GM18861 (cell line): ENCODE measurements around the gene EIF4A3.
"Not testable (repeated sequence)": the region's sequence is repeated elsewhere in the genome, so short reads cannot be mapped to it uniquely, and the experiment has no call there.

Experiments
- ATAC-seq: cut with Tn5 transposase; IDR thresholded peaks from one replicate; pipeline ENCODE4 v1.9.1; 2021; ENCODE audit not compliant: unreplicated experiment

EIF4A3 gene

DNA sequence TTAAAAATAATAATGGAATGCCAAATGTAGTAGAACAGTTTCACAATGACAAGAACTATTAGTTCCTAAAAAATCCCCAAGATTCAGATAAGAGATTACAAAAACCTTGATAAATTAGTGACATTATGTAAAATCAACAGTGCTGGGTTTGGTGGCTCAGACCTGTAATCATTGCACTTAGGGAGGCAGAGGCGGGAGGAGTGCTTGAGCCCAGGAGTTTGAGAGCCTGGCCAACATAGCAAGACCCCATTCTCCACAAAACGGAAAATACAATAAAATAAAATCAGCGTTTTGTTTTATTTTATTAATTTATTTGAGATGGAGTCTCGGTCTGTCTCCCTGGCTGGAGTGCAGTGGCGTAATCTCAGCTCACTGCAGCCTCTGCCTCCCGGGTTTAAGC lies 27.0 kb upstream of the EIF4A3 start:
- ATAC-seq = no peak

DNA sequence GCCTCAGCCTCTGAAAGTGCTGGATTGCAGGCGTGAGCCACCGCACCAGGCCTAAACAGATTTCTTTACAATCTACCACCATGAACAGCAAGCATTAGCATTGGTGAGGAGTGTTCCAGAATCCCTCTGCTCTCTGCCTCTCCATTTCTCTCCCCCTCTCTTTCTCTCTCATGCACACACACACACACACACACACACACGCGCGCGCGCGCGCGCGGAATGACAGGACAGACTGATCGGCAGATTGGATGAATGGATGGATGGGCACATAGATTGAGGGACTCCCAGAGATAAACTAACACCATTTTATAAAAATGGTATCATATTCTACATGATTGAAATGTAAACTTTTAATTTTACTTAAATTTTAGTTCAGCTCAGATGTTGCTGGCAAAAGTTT lies 26.2 kb upstream of the EIF4A3 start:
- no peak for ATAC-seq

DNA sequence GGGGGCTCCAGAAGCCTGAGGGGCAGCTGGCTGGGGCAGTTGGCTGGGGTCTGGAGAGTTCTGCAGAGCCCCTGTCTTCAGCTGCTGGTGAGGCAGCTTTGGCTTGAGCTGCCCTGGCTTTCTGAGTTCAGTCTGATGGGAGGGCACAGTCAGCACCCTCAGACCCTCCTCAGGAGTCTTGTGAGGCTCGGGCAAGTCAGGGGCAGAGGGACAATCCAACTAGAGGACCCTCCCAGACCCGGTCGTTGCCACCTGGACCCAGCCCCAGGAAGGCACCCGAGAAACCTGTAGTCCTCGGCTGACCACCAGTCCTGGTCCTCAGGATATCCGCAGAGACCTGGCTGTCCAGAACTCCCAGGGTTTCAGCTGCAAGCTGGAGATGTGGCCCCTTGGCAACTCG lies 24.8 kb upstream of the EIF4A3 start:
- no peak for ATAC-seq

DNA sequence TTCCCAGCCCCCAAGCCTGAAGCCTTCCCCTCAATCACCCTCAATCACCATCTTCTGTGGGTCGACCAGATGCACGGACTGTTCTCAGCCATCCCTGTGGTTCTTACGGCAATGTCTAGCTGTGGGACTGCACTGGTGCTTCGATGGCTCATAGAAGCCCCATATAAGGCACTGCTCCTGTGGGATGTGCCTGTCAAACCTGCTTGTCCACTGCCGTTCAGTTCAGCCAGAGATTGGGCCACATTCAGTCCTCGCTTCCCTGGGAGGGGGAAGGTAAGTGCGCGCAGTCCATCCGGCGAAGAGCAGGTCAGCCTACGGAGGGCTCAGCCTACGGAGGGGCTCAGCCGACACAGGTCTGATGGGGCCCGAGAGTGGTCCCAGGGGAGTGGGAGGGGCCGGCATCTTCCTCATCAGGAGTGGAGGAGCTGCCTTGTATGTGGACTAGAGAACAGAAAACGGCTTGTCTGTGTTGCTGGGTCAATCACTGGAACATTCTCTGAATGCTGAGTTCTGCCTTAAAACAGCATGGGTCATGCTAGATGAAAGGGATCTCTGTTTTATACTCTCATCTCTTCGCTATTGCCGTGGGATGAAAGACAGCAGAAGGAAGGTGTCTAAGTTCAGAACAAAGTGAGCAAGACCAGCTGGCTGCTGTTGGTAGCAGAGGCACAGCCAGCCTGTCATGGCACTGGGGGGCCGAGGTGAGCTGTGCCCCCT lies 23.0 kb upstream of the EIF4A3 start, which contains the start of gene CARD14:
CARD14 (plus strand) TSS at position 247 of the 717 bp plus-strand sequence. CDS start 11,409 bp downstream, outside the sequence.
- ATAC-seq = no peak

DNA sequence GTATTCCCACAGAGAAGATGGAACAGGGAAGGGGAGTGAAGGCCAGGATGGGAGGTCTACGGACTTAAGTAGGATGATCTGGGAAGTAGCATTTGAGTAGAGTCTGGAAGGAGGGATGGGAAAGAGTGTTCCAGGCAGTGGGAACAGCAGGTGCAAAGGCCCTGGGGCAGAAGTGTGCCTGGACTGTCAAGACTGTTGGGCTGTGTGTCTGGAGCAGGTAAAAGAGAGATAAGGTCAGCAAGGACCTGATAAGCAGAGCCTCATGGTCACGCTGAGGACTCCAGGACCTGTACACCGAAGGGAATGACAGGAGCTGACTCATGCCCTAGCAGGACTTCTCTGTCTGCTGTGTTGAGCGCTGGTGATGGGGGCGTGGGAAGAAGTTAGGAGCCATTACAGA lies 22.2 kb upstream of the EIF4A3 start:
- no peak for ATAC-seq

DNA sequence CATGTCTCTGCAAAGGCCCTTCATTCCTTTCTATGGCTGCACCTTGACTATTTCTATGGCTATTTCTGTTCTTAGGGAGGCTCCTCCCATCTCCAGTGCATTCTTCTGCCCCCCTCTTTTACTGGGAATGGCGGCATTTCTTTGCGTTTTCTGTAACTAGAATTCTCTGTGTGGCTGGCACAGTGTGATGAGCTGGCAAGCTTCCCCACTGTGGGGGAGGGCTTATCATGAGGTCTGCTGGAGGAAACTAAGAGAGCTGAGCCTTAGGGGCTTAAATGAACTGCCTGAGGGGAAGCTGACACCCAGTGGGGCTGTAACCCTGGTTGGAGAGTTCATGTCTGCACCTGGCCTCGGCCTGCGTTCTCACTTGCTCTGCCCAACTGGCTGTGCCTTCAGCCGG lies 21.4 kb upstream of the EIF4A3 start:
- no peak for ATAC-seq

DNA sequence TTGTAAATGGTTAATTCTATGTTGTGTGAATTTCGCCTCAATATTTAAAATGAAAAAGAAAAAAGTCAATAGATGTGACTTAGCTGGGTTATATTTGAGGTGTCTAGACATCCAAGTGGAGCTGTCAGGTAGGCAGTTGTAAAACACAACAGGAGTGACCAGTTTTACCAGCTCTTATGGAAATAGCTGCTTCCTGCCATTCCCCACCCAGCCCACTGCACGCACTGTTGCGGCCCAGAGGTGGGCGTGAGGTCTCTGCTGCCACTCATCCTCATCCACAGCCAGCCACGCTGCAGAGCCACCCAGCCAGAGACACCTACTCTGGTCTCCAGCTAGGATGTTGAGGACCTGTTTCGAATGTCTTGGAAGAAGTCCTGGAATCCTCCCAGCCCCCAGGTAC lies 19.5 kb upstream of the EIF4A3 start:
- no peak for ATAC-seq

DNA sequence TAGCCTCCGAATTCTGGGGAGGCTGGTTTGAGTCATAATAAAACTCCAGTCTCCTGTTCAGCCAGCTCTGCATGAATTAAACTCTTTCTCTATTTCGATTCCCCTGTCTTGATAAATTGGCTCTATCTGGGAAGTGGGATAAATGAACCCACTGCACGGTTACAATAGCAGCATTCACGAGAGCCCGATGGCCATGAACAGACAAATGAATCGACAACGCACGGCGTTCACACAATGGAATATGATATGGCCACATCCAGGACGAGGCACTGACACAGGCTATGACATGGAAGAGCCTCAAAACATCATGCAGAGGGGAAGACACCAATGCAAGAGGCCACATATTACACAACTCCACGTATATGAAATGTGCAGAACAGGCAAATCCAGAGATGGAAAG lies 17.3 kb upstream of the EIF4A3 start:
- ATAC-seq = no peak

DNA sequence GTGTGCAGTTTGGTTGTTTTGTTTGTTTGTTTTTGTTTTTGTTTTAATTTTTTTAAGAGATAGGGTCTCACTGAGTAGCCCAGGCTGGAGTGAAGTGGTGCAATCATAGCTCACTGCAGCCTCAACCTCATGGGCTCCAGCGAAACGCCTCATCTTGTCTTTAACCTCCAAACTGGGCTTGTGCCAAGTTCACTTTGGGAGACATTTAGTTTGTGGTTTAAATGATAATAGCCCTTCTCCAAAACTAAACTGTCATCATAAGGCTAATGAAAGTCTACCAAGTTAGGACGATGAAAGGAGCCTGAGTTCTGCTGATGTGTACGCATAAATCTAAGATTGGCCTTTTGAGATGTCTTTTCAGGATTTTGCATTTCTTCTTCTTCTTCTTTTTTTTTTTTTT lies 16.4 kb upstream of the EIF4A3 start:
- ATAC-seq = no peak

DNA sequence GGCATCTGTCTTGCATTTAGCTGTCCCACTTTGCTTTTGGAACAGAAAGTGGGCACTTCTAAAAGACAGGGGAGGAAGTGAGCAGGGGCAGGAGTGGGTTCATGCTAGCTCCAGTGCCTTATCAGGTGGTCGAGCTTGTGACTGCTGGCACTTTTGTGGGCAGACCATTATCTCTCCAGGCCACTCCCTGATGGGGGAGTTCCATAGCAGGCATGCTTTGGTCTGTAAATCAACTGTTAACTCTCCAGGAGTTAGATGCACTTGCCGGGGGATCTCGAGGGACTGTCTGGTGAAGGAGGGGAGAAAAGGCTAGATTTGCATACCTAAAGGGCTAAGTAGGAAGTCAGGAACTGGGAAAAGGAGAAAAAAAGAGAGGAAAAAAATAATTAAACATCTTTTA lies 13.6 kb upstream of the EIF4A3 start:
- no peak for ATAC-seq

DNA sequence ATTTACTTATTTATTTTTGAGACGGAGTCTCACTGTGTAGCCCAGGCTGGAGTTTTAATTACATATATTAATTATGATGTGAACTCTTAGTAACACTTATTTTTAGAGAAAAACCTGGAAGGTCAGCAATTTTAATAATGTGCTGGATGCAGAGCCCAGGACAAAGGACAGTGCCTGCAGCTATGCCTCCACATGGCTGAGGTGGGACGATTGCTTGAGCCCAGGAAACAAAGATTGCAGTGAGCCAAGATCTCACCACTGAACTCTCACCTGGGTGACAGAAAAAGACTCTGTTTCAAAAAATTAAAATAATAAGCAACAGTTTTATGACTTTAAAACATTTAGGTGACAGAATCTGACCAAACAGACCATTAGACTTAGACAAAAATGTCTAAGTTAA lies 11.9 kb upstream of the EIF4A3 start:
- no peak for ATAC-seq

DNA sequence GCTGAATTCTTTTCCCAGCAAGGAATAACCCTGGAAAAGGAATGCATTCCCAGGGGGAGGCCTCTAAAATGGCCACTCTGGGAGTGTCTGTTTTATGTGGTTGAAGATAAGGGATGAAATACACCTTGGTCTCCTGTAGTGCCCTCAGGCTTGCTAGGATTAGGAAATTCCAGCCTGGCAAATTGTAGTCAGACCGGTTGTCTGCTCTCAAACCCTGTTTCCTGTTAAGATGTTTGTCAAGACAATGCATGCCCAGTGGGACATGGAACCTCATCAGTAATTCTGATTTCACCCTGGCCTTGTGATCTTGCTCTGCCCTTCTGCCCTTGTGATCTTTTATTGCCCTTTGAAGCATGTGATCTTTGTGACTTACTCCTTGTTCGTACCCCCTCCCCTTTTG lies 8.7 kb upstream of the EIF4A3 start:
- ATAC-seq = not testable (repeated sequence)

DNA sequence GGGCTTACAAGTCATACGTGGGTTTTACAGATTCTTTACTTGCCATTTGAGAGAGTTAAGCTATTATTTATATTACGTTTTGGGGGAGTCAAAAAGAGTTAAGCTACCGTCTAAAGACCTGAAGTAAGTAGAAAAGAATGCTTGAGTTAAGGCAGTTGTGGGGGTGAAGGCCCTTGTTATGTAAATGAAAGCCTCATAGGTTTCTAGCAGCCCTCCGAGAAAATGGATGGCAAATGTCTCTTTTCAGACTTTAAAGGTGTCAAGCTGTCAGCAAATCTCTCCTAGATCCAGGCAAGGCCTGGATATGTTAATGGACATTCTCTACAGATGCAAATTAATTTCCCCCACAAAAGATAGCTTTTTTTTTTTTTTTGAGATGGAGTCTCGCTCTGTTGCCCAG lies 7.2 kb upstream of the EIF4A3 start:
- ATAC-seq = no peak

DNA sequence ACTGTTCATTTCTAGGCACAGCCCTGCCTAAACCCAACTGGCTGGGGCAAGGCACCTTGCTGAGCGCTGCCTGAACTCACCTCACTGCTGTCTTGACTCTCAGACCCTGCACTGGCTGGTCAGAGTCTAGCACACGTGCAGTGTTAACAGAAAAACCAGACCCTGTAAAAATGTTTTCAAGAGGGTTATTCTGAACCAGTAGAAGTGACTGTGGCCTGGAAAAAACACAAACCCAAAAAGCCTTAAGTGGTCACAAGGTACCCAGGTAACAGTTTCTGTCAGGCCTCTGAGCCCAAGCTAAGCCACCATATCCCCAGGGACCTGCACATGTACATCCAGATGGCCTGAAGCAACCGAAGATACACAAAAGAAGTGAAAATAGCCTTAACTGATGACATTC lies 6.1 kb upstream of the EIF4A3 start:
- peak; percentile 82 for ATAC-seq

DNA sequence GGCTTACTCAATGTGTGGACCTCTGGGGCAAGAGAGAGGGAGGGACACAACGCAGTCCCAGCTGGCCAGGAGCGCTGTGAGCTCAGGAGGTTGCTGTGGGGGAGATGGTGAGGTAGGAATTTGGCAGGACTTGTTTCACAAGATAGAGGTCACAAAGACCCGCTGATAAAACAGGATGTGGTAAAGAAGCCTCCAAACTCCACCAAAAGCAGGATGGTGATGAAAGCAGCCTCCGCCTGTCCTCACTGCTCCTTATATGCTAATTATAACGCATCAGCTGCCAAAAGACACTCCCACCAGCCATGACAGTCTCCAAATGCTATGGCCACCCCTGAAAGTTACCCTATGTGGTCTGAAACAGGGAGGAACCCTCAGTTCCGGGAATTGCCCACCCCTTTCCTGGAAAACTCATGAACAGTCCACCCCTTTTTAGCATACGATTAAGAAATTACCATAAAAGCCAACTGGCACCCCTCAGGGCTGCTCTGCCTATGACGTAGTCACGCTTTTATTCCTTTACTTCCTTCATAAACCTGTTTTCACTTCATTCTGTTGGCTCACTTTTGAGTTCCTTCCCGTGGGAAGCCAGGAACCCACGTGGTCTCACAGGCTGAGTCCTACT lies 5.3 kb upstream of the EIF4A3 start:
- ATAC-seq = no peak

DNA sequence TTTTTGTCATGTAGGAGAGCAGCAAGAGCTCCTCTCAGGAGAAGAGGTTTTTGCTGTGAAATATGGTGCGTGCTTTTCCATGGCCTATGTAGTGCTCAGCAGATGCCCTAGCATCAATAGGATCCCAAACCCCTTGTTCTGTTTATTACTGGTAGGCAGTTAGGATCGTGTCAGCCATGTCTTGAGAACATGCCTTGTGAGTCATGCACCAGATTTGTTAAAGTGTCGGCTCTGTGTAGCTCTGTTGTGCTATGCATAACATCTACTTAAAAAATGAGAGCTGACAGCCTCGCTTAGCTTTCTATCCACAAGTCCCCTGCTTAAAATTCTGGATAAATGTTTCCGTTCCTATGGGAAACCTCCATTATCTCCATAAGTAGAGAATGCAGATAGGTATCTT lies 4.4 kb upstream of the EIF4A3 start:
- no peak for ATAC-seq

DNA sequence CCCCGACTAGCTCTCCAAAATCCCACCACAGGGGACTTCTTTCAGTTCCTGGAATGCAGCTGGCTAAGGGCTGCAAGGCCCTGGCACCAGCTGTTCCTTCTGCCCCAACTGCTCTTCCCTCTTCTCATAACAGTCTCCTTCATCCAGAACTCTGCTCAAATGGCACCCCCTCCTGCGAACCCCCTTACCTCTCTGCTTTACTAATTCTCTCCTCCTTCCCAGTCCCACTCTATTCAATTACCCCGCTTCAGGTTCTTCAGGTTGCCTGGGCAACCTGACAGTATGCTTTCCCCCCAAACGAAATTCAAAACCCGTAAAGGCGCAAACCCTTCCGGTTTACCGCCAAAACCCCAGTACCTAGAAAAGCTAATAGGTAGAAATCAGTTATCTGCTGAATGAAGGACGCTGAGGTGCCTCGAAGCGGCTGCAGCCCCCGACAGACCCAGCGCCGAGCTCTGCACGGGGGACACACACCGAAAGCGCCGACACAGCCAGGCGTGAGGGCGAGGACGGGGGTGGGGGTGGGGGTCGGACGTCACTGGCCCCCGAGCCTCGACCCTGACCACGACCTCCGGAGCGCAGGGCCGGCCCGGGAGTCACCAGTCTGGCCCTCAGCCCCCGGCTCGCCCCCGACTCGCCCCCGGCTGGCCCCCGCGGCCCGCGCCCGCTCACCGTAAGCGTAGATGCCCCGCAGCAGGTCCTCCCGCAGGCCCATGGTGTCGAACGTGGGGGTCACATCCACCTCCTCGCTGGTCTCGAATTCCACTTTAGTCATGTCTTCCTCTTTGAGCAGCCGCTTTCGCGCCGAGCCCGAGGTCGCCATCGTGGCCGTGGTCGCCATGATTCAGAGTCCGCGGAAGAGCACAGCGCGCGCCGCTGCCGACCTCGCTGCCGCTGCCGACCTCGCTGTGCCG lies 550 bp downstream of the EIF4A3 start:
- ATAC-seq = peak; percentile 10

DNA sequence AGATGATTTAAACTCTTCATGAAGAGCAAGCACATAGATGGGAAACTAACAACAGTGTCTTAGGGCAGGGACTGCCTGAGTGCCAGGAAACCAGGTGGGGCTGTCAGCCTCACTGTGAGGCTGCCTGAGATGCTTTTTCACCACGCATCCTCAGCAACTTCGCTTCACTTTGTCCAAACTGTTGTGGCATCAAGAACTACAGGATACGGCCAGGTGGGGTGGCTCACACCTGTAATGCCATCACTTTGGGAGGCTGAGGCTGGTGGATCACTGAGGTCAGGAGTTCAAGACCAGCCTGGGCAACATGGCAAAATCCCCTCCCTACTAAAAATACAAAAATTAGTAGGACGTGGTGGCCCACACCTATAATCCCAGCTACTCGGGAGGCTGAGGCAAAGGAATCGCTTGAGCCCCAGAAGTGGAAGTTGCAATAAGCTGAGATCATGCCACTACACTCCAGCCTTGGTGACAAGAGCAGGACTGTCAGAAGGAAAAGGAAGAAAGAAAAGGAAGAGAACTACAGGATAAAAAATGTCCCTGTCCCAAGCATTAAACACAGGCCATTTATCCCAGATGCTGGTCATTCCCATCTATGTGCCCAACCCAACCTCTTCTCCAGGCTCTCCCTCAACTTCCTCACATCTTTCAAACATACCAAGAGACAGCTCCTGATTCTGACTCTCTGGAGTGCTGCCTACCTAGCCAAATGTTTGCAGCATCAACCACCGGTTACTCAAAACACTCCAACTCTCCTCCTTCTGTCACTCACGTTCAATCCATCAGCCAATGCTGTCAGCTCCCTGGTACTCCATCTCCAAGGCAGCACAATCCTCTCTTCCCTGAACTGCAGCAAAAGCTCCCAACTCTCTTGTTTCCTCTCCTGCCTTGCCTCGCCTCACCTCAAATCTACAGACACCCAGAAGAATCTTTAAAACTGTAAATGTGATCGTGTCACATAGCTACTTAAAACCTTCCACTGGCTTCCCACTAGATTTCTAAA lies 1.6 kb downstream of the EIF4A3 start:
- ATAC-seq = no peak

DNA sequence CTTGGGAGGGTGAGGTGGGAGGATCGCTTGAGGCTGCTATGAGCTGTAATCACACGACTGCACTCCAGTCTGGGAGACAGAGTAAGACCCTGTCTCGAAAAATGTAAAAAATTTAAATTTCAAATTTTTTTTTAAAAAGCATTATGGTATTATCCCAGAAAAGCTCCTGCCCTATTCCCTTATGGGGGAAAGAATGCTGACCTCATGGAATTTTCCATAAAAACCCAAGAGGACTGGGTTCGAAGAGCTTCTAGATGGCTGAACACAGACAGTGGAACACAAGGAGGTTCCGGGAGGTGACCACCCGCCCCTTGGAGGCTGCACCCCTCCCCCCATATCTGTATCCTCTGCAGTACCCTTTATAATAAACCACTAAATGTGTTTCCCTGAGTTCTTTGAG lies 4.0 kb downstream of the EIF4A3 start:
- ATAC-seq = no peak

DNA sequence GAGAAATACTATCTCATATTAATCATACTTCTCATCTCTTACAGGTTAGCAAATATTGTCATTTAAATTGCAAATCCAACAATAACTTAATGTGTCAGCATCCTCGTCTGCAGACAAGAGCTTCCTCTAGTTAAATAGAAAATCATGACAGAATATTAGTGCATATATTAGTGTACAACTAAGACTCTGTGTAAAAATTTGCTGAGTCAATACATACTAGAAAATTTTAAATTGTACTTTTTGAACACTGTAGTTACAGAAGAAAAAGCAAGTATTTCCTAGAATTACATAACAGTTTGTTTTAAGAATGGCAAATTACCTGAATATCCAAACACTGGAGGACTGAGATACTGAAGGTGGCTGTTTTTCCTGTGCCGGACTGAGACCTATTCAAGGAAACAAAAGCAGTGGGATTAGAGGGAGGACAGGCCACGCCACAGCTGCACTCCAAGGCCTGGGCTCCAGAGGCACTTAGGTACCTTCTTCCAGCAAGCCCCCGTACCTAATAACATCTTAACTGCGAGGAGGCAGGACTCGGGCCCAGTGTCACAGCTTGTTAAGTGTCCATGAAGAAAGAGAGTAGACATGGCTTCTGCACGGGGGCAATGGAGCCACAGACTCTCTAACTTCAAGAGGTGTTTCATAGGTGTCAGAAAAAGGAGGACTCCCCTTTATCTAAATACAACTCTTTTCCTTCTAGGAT lies 5.3 kb downstream of the EIF4A3 start:
- no peak for ATAC-seq
